Liver (tissue), 9 donors: Measurements from ENCODE around the gene MAPK7. TPM values are rescaled to one million over a fixed set of nuclear protein-coding genes. Genes with fewer than 3 reads are reported as not detected.

Experiments used
- DNase-seq: peaks from one replicate; pipeline ENCODE4 v3.0.0-alpha.2; 2017; ENCODE audit warnings: low spot score
- H3K27ac ChIP-seq, 2 donors: one replicate each; pipeline ENCODE4 v1.7.0; 2013; ENCODE audit warnings: inconsistent platforms in 2 of 2, low read length in 2 of 2, control low read depth in 1 of 2, low read depth in 1 of 2, mild to moderate bottlenecking in 1 of 2
- H3K27me3 ChIP-seq, 4 donors: one replicate each; pipeline versions ENCODE4 v1.6.1 to v1.7.0; 2013; ENCODE audit warnings: low read length in 3 of 4, inconsistent platforms in 1 of 4, mild to moderate bottlenecking in 1 of 4, moderate library complexity in 1 of 4; ENCODE audit not compliant: control insufficient read depth in 4 of 4, insufficient read depth in 4 of 4
- H3K36me3 ChIP-seq, 4 donors: one replicate each; pipeline versions ENCODE4 v1.6.1 to v1.7.0; 2013; ENCODE audit warnings: low read length in 3 of 4, mild to moderate bottlenecking in 3 of 4, low read depth in 1 of 4, moderate library complexity in 1 of 4; ENCODE audit not compliant: control insufficient read depth in 4 of 4, insufficient read depth in 3 of 4
- H3K4me1 ChIP-seq, 4 donors: one replicate each; pipeline versions ENCODE4 v1.6.1 to v1.7.0; 2013; ENCODE audit warnings: low read length in 3 of 4, mild to moderate bottlenecking in 3 of 4, moderate library complexity in 1 of 4; ENCODE audit not compliant: control insufficient read depth in 4 of 4, insufficient read depth in 4 of 4
- H3K4me3 ChIP-seq, 3 donors: one replicate each; pipeline versions ENCODE4 v1.6.1 to v1.7.0; 2013; ENCODE audit warnings: low read length in 3 of 3, control low read depth in 1 of 3, low read depth in 1 of 3, mild to moderate bottlenecking in 1 of 3
- H3K9ac ChIP-seq, 2 donors: one replicate each; pipeline ENCODE4 v1.7.0; 2013; ENCODE audit warnings: low read length in 2 of 2, mild to moderate bottlenecking in 2 of 2, moderate library complexity in 2 of 2, control low read depth in 1 of 2, low read depth in 1 of 2
- H3K9me3 ChIP-seq, 4 donors: one replicate each; pipeline versions ENCODE4 v1.6.1 to v1.7.0; 2013; ENCODE audit warnings: low read length in 3 of 4; ENCODE audit not compliant: control insufficient read depth in 4 of 4
- EGR1 ChIP-seq, 2 donors: IDR thresholded peaks; 2 replicates each; pipeline ENCODE4 v1.6.1; 2016 to 2018; ENCODE audit warnings: antibody characterized with exemption in 2 of 2, low read depth in 2 of 2
- FOXA1 ChIP-seq: IDR thresholded peaks from 2 replicates; pipeline ENCODE4 v1.6.1; 2016; ENCODE audit warnings: antibody characterized with exemption
- FOXA2 ChIP-seq: IDR thresholded peaks from 2 replicates; pipeline ENCODE4 v1.6.1; 2016; ENCODE audit warnings: antibody characterized with exemption
- HNF4A ChIP-seq, 2 donors: conservative IDR thresholded peaks; 2 replicates each; pipeline ENCODE4 v1.6.1; 2016; ENCODE audit warnings: antibody characterized with exemption in 2 of 2, mild to moderate bottlenecking in 2 of 2
- HNF4G ChIP-seq: IDR thresholded peaks from 2 replicates; pipeline ENCODE4 v1.6.1; 2016; ENCODE audit warnings: antibody characterized with exemption
- JUND ChIP-seq, 2 donors: IDR thresholded peaks; 2 replicates each; pipeline ENCODE4 v1.6.1; 2016; ENCODE audit warnings: antibody characterized with exemption in 2 of 2
- NR2F2 ChIP-seq: IDR thresholded peaks from 2 replicates; pipeline ENCODE4 v1.6.1; 2016; ENCODE audit warnings: antibody characterized with exemption
- RAD21 ChIP-seq, 2 donors: IDR thresholded peaks; 2 replicates each; pipeline ENCODE4 v1.6.1; 2016; ENCODE audit warnings: antibody characterized with exemption in 2 of 2, mild to moderate bottlenecking in 2 of 2
- RXRA ChIP-seq, 2 donors: IDR thresholded peaks; 2 replicates each; pipeline ENCODE4 v1.6.1; 2017 to 2018; ENCODE audit warnings: antibody characterized with exemption in 2 of 2, mild to moderate bottlenecking in 1 of 2
- SP1 ChIP-seq: IDR thresholded peaks from 2 replicates; pipeline ENCODE4 v1.6.1; 2018; ENCODE audit warnings: antibody characterized with exemption, mild to moderate bottlenecking
- TAF1 ChIP-seq: conservative IDR thresholded peaks from 2 replicates; pipeline ENCODE4 v1.6.1; 2016; ENCODE audit warnings: antibody characterized with exemption, mild to moderate bottlenecking
- YY1 ChIP-seq: IDR thresholded peaks from 2 replicates; pipeline ENCODE4 v1.6.1; 2016; ENCODE audit warnings: antibody characterized with exemption, mild to moderate bottlenecking
- WGBS: extraction: QIAGEN DNeasy Blood & Tissue Kit; methylation state at CpG from one replicate; pipeline ENCODE4 v1.1.7; 2013; 5-methylcytosine and 5-hydroxymethylcytosine counted together
- polyA plus RNA-seq, 2 donors: library from polyadenylated mRNA; stranded (reverse) in 1 of 2; unstranded in 1 of 2; fragments of 200-250 nt in 1 of 2; fragments of >200 nt in 1 of 2; fragmentation: Nextera tagmentation in 1 of 2; extraction: Ambion mirVana in 1 of 2; gene quantifications; one replicate each; pipeline versions ENCODE4 v1.2.1 to v1.2.3, GENCODE V29; 2013 to 2015
- total RNA-seq, 2 donors: library from RNA; depleted of rRNA; stranded (reverse); fragments of >200 nt; gene quantifications; one replicate each; pipeline ENCODE4 v1.2.3, GENCODE V29; 2014
- TF ChIP-seq, protein P1 (sequence below): fragments of 150-350 bp; IDR thresholded peaks from 2 replicates; pipeline ENCODE4 v1.5.1; 2017; ENCODE audit warnings: improper control_type of control experiment, low read depth, low read length; ENCODE audit not compliant: missing input control
- TF ChIP-seq, protein P2 (sequence below): IDR thresholded peaks from 2 replicates; pipeline ENCODE4 v1.6.1; 2016; ENCODE audit warnings: antibody characterized with exemption
- TF ChIP-seq, protein P3 (sequence below): IDR thresholded peaks from 2 replicates; pipeline ENCODE4 v1.6.1; 2016; ENCODE audit warnings: antibody characterized with exemption
- TF ChIP-seq, protein P4 (sequence below): IDR thresholded peaks from 2 replicates; pipeline ENCODE4 v1.6.1; 2016; ENCODE audit warnings: antibody characterized with exemption
- TF ChIP-seq, protein P5 (sequence below): IDR thresholded peaks from 2 replicates; pipeline ENCODE4 v1.6.1; 2016; ENCODE audit warnings: antibody characterized with exemption, mild to moderate bottlenecking
- donor health status: healthy.
- donor health status: healthy.
- donor health status: healthy.
- donor health status: healthy.
- donor health status: healthy.

The MAPK7 gene
- total and polyA plus RNA-seq, 4 donors = 3.4 to 8.8 (median 5.2) TPM

DNA sequence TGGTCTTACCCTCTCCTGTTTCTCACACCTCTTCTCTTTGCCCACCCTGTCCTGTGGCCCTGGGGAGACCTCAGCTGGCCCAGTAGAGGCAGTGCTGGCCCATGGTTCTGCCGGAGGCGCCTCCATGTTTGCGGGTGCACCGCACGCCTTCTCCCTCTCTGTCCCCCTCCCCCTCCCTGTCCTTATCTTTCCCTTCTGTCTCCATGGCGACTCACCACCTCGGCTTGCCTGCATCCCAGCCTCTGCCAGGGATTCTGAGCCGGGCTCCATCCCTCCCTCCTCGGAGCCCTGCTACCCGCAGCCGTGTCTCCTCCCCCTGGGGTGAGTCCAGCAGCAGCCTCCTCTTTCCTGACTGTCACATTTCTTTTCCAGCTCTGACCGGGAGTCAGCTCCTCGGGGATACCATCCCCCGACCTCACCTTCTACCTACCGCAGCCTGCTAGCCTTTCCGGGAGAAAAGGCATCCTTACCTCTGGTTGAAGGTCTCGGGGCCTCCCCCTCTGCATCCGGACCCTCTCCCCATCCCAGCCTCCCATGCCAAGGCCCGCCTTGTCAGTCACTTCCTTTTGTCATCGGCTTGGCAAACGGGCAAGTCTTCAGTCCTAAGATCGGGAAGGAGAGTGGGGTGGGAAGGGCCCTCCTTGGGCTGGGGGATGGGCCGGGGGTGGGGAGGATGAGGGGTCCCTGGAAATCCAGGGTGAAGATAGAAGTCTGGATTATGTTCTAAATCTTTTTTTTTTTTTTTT, 32.8 kb downstream of the MAPK7 start, which contains the start of gene RNF112:
Gene RNF112, plus strand, starts transcription at position 358 of the 746 bp plus-strand sequence. Its CDS starts 177 bp downstream, at position 535.
- Histone ChIP-seq H3K9ac (no peak within 1 kb of the TSS), H3K27me3 (no peaks in the 10 kb centered on the region), H3K27ac (no peak within 1 kb of the TSS), H3K4me1 (no peaks in the 10 kb centered on the region), H3K36me3 (no peaks in the 10 kb centered on the region), H3K4me3 (no peak within 1 kb of the TSS), H3K9me3 (no peaks in the 10 kb centered on the region)
- no peak for TF ChIP-seq HNF4G
- no peak for TF ChIP-seq HNF4A (conservative IDR thresholded peaks at IDR 0.05)
- no peak for TF ChIP-seq NR2F2
- TF ChIP-seq, protein P1, sequence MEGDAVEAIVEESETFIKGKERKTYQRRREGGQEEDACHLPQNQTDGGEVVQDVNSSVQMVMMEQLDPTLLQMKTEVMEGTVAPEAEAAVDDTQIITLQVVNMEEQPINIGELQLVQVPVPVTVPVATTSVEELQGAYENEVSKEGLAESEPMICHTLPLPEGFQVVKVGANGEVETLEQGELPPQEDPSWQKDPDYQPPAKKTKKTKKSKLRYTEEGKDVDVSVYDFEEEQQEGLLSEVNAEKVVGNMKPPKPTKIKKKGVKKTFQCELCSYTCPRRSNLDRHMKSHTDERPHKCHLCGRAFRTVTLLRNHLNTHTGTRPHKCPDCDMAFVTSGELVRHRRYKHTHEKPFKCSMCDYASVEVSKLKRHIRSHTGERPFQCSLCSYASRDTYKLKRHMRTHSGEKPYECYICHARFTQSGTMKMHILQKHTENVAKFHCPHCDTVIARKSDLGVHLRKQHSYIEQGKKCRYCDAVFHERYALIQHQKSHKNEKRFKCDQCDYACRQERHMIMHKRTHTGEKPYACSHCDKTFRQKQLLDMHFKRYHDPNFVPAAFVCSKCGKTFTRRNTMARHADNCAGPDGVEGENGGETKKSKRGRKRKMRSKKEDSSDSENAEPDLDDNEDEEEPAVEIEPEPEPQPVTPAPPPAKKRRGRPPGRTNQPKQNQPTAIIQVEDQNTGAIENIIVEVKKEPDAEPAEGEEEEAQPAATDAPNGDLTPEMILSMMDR = no peak
- no peak for TF ChIP-seq FOXA2
- TF ChIP-seq, protein P2, sequence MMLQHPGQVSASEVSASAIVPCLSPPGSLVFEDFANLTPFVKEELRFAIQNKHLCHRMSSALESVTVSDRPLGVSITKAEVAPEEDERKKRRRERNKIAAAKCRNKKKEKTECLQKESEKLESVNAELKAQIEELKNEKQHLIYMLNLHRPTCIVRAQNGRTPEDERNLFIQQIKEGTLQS = no peak
- TF ChIP-seq, protein P3, sequence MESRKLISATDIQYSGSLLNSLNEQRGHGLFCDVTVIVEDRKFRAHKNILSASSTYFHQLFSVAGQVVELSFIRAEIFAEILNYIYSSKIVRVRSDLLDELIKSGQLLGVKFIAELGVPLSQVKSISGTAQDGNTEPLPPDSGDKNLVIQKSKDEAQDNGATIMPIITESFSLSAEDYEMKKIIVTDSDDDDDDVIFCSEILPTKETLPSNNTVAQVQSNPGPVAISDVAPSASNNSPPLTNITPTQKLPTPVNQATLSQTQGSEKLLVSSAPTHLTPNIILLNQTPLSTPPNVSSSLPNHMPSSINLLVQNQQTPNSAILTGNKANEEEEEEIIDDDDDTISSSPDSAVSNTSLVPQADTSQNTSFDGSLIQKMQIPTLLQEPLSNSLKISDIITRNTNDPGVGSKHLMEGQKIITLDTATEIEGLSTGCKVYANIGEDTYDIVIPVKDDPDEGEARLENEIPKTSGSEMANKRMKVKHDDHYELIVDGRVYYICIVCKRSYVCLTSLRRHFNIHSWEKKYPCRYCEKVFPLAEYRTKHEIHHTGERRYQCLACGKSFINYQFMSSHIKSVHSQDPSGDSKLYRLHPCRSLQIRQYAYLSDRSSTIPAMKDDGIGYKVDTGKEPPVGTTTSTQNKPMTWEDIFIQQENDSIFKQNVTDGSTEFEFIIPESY = no peak
- DNase-seq = no peak
- 35% methylated on average over 23 of the region's 23 CpGs for WGBS

DNA sequence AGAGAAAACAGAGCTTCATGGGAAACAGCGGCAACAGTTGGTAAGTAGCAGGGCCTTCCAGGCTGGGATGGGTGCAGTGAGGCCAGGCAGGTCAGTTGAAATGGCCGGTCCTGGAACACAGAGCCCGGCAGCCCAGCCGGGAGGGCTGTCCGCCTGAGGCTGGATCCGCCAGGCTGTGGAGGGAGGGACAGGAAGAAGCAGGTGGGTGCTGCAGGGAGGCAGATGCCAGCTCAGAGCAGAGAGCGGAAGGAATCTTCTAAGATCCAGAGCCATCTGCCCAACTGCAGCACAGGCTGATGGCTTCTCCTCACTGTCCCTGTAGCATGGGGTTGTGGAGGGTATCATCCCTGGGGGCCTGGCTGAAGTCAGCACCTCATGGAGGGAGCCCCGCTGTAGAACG, 33.3 kb downstream of the MAPK7 start:
- WGBS = 74% methylated on average over 9 of the region's 9 CpGs
- no peak overlapping the region for H3K4me3 ChIP-seq

More for the DNA sequence above, 33.3 kb downstream of the MAPK7 start:
- Histone ChIP-seq H3K36me3 (no peaks in the 10 kb centered on the region), H3K9ac (no peak overlapping the region), H3K27ac (no peak overlapping the region), H3K4me1 (no peaks in the 10 kb centered on the region), H3K27me3 (no peaks in the 10 kb centered on the region), H3K9me3 (no peaks in the 10 kb centered on the region)
- DNase-seq = no peak
- TF ChIP-seq, protein P1 = no peak
- no peak for TF ChIP-seq RXRA (IDR thresholded peaks at IDR 0.05)
- TF ChIP-seq FOXA2 = no peak
- TF ChIP-seq NR2F2 = no peak
- TF ChIP-seq, protein P4, sequence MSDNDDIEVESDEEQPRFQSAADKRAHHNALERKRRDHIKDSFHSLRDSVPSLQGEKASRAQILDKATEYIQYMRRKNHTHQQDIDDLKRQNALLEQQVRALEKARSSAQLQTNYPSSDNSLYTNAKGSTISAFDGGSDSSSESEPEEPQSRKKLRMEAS = no peak
- no peak for TF ChIP-seq HNF4A (conservative IDR thresholded peaks at IDR 0.05)
- TF ChIP-seq HNF4G = no peak
- TF ChIP-seq, protein P2 = no peak
- TF ChIP-seq, protein P5, sequence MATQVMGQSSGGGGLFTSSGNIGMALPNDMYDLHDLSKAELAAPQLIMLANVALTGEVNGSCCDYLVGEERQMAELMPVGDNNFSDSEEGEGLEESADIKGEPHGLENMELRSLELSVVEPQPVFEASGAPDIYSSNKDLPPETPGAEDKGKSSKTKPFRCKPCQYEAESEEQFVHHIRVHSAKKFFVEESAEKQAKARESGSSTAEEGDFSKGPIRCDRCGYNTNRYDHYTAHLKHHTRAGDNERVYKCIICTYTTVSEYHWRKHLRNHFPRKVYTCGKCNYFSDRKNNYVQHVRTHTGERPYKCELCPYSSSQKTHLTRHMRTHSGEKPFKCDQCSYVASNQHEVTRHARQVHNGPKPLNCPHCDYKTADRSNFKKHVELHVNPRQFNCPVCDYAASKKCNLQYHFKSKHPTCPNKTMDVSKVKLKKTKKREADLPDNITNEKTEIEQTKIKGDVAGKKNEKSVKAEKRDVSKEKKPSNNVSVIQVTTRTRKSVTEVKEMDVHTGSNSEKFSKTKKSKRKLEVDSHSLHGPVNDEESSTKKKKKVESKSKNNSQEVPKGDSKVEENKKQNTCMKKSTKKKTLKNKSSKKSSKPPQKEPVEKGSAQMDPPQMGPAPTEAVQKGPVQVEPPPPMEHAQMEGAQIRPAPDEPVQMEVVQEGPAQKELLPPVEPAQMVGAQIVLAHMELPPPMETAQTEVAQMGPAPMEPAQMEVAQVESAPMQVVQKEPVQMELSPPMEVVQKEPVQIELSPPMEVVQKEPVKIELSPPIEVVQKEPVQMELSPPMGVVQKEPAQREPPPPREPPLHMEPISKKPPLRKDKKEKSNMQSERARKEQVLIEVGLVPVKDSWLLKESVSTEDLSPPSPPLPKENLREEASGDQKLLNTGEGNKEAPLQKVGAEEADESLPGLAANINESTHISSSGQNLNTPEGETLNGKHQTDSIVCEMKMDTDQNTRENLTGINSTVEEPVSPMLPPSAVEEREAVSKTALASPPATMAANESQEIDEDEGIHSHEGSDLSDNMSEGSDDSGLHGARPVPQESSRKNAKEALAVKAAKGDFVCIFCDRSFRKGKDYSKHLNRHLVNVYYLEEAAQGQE = no peak
- no peak for TF ChIP-seq JUND (IDR thresholded peaks at IDR 0.05)
- TF ChIP-seq RAD21 (IDR thresholded peaks at IDR 0.05) = no peak
- no peak for TF ChIP-seq EGR1 (IDR thresholded peaks at IDR 0.05; ENCODE audit: low read depth in 2 of 2)
- TF ChIP-seq, protein P3 = no peak
- TF ChIP-seq YY1 = no peak
- no peak for TF ChIP-seq TAF1
- TF ChIP-seq FOXA1 = no peak
- no peak for TF ChIP-seq SP1
